ENCODE results near the gene SLC52A3.
"Not testable (repeated sequence)": the region's sequence is repeated elsewhere in the genome, so short reads cannot be mapped to it uniquely, and the experiment has no call there.

Gene SLC52A3

DNA sequence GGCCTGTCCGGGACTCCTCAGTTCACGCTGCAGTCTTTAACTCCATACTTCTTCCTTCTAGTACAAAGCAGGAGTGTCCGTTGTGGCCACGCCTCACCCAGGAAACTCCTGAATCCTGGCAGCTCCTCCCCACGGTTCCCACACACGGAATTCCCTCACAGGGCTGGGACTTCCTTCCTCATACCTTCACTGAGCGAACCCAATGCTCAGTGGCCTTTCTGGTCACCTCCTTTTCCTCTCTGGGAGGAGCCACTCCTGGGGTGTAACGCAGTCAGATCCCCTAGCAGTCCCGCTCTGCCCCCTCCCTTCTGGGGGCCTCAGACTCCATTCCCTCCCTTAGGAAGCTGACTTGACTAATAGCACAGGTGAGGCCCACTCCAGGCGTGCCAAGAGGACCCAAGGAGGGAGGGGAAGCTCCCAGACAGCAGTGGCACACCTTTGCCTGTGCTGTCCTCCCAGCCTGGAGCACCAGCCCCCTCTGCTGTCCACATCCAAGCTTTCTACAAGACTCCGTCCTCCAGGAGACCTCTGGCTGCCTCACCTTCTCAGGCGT, at the start of gene SLC52A3:
SLC52A3 (minus strand) TSS at position 75 of the 553 bp plus-strand sequence. CDS start 2,726 bp downstream, outside the sequence.
- no peak for DNase-seq

DNA sequence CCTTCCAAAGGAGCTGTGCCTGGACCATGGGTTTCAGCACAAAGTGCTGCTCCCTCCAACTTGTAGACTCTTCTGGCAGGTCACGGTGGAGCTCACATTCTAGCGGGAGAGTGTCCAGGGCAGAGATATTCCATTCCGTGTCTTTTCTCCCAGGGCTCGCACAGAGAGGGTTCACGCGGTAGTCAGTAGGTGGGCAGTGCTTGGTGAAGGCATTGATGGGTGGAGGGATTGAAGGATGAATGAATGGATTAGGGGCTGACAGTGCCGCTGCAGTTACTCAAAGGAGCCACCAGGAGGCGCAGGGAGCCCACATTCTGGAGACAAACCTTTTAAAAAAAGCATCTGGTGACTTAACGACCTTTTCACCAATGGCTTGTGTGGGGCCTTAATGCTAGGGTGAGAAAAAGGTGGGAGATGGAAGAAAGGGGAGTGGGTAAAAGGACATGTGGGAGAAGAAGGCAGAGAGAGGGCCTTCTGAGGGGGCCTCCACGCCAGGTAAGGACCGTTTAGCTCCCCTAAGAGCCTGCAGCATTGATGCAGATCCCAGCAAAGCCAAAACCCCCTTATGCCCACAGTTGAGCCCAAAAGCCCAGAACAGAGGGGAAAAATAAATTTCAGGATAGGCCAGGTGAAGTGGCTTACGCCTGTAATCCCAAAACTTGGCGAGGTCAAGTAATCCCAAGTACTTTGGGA, 47.8 kb upstream of the SLC52A3 start:
- peak; percentile 89 for DNase-seq

DNA sequence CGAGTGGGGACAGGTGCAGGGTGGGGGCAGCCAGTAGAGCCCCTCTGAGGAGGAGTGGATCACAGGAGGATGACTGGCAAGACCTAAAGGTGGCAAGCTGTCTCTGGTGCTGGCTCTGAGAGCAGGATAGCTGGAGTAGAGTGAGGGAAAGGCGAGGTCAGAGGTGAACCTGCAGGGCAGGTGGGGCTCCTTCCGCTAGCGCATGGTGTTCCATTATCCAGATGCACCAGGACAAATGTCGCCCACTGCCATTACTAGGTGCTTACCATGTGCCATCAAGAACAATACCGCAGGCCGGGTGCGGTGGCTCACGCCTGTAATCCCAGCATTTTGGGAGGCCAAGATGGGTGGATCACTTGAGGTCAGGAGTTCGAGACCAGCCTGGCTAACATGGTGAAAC, 46.9 kb upstream of the SLC52A3 start:
- DNase-seq = no peak

DNA sequence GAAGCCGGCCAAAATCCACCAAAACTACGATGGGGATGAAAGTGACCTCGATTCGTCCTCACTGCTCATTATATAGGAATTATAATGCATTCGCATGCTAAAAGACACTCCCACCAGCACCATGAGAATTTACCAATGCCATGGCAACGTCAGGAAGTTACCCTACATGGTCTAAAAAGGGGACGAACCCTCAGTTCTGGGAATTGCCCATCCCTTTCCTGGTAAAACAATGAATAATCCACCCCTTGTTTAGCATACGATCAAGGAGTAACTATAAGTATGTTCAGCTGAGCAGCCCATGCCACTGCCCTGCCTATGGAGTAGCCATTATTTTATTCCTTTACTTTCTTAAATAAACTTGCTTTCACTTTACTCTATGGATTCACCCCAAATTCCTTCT, 45.1 kb upstream of the SLC52A3 start:
- DNase-seq = no peak

DNA sequence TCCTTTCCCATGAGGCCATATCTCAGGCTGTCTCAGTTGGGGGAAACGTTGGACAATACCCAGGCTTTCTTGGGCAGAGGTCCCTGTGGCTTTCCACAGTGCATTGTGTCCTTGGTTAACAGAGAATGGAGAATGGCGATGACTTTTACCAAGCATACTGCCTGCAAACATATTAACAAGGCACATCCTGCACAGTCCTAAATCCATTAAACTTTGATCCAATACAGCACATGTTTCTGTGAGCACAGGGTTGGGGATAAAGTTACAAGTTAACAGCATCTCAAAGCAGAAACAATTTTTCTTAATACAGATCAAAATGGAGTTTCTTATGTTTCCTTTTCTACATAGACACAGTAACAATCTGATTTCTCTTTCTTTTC, 44.1 kb upstream of the SLC52A3 start:
- DNase-seq = not testable (repeated sequence)

DNA sequence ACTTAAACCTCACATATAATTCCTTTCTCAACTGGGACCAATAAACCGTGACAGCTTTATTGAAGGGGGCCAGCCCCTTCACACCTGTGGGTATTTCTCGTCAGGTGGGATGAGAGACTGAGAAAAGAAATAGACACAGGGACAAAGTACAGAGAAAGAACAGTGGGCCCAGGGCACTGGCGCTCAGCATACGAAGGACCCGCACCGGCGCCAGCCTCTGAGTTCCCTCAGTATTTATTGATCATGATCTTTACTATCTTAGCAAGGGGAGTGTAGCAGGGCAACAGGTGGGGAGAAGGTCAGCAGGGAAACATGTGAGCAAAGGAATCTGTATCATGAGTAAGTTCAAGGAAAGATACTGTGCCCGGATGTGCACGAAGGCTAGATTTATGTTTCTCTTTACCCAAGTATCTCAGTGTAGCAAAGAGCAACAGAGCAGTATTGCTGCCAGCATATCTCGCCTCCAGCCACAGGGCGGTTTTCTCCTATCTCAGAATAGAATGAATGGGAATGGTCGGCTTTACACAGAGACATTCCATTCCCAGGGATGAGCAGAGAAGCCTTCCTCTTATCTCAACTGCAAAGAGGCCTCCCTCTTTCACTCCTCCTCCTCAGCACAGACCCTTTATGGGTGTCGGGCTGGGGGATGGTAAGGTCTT, 43.6 kb upstream of the SLC52A3 start:
- DNase-seq = not testable (repeated sequence)

DNA sequence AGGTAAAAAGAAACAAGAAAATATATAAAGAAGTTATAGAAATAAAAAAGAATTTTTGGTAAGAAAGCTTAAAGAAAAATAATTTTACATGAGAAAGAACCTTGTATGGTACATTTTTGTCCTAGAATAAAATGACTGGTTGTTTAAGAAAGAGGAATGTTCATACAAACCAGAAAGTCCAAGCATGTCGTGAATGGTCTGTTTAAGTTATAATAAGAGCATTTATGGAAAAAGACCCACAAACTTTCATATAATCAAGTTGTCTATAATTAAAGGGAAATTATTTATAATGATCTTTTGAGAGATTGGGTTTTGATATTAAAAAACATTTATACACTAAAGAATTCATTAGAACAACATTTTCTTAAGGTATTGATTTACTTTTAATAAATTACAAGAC, 37.4 kb upstream of the SLC52A3 start:
- DNase-seq = peak; percentile 43

DNA sequence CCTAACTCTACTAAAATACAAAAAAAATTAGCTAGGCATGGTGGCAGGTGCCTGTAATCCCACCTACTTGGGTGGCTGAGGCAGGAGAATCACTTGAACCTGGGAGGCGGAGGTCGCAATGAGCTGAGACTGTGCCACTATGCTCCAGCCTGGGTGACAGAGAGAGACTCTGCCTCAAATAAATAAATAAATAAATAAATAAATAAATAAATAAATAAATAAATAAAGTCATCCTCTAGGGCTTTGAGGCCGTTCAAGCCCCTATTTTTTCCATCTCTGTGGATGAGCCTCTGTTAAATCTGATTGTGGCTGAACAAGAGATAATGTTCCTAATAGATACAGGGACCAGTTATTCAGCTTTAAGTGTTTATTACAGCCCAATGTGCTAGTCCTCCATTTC, 33.4 kb upstream of the SLC52A3 start:
- no peak for DNase-seq

DNA sequence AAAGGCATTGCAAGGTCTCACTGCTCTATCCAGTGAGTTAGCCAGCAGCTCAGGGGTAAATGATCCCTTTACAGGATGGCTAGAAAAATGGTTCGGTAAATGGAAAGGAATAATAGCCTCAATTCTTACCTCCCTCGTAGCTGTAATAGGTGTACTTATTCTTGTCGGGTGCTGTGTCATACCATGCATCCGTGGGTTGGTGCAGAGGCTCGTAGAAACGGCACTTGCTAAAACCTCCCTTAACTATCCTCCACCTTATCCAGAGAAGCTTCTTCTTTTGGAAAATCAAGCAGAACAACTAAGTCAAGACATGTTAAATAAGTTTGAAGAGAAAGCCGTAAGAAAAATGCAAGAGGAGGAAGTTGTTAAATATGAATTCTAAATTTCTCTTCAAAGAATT, 31.7 kb upstream of the SLC52A3 start:
- DNase-seq = not testable (repeated sequence)

DNA sequence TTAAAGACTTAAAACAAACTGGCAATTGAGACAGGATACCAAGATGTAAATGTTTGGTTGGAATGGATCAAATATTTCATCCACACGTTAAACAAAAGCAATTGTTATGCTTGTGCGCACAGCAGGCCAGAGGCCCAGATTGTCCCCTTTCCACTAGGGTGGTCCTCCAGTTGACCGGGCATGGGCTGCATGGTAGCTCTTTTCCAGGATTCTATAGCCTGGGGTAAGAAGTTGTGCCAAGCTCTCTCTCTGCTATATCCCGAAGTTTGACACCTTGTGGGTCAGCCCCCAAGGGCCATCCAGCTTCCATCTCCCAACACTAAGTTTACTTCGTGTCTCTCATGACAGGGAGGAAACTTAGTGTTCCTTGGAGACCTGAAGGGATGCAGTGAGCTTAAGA, 30.4 kb upstream of the SLC52A3 start:
- DNase-seq = not testable (repeated sequence)

DNA sequence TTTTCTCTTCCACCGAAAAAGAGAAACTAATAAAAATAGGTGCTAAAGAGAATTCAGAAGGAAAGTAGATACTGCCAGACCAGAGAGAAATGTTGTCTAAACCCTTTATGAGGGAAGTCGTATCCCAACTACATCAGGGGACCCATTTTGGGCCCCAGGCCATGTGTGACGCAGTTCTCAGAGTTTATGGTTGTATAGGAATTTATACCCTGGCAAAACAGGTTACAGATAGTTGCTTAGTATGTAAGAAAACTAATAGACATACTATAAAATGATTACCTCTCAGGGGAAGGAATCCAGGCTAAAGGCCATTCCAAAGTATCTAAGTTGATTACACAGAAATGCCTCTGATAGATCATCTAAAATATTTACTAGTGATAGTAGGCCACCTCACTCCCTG, 28.6 kb upstream of the SLC52A3 start:
- no peak for DNase-seq

DNA sequence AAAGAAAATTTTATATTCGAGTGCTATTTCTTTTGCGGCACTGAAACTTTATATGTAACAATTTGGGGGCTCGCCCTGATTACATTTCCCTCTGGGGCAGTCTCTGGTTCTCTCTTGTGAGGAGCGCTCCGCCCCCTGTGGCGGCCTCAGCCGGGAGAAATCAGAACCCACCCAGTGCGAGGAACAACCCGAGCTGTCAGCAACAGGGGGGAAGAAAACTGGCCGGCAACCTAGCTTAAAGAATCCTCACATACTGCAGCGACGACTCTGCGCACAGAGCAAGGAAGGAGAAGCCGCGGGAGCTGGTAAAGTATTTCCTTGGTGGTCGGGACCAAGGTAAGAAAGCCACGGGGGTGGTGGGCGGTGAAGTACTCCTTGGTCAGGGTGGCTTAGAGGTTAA, 23.9 kb upstream of the SLC52A3 start:
- no peak for DNase-seq

DNA sequence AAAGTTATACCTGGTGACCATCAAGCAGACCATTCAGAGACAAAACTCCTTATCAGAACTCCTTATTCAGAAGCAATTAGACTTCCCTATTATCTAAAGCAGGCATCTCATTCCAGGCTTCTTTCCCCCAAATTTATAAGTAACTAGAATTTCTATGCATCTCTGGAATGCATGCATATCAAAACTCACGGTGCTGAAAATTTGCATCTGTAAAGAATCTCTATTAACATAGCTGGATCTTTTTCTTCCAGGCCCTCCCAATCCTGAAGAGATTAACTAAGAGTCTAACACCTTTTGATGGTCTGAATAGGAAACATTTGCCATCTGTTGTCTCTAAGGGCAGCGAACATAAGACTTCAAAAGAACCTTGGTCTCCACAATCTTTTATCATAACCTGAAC, 22.8 kb upstream of the SLC52A3 start:
- DNase-seq = no peak

DNA sequence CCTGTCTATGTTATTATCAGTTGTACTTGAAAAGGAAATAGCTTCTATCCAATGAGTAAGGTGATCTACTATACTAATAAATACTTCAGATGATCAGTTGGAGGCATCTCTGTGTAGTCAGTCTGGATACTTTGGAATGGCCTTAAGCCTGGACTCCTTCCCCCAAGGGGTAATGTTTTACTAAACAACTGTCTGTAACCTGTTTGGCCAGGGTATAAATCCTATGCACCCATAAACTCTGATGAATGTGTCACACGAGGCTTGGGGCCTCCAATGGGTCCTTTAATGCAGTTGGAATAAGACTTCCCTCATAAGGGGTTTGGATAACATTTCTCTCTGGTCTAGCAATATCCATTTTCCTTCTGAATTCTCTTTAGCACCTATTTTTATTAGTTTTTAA, 19.5 kb upstream of the SLC52A3 start:
- no peak for DNase-seq

DNA sequence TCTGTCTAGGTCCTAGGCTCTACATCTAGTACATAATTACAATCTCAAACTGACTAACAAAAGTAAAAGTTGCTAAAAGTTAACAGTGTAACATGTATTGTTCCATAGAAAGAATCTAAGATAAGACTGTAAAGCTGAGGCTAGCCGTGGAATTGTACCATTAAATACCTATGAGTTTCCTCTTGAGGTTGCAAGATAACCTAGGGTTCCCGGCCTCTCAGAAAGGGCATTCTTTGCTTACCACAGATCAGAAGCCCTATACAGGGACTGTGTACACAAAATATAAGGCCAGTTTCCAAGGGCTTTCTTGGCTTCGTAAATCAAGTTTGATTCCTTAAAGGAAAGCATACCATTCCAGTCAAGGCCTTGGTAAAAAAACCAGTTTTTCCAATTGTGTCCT, 11.5 kb upstream of the SLC52A3 start:
- DNase-seq = no peak

DNA sequence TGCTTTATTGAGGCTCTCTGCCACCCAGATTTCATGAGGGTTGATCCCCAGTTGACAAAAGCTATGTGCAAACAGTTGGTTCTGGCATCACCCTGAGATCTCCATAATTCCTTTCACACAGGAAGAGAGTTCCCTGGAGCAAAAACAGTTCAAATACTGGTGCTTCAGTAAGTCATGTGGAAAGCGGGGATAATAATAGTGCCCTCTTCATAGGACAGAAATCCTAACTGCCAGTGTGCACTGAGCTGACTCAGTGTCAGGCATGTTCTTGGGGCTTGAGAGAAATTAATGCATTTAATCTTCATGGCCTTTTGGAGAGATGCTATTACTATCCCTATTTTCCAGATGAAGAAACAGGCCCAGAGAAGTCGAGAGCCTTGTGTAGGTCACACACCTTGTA, 7.9 kb upstream of the SLC52A3 start:
- no peak for DNase-seq

DNA sequence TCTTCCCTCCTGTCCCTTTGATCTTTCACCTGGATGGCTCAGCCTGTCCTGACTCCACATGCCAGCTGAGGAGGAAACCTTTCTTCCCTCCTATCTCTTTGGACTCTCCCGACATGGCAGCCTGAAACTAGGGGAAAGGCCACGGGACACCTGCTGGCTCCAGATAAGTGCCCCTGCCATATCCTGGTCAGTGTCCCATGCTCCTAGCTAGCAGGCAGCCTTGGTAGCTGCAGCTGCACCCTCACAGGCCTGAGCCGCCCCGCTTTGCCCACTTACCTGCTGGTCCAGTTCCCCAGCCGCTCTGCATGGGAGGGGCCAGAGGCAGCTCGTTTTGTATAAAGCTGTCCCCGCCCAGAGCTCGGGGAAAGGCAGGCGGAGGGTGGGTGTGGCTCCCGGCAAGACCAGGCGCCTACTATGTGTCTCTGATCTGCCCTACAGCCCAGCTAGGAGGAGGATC, 7.4 kb upstream of the SLC52A3 start:
- DNase-seq = no peak

DNA sequence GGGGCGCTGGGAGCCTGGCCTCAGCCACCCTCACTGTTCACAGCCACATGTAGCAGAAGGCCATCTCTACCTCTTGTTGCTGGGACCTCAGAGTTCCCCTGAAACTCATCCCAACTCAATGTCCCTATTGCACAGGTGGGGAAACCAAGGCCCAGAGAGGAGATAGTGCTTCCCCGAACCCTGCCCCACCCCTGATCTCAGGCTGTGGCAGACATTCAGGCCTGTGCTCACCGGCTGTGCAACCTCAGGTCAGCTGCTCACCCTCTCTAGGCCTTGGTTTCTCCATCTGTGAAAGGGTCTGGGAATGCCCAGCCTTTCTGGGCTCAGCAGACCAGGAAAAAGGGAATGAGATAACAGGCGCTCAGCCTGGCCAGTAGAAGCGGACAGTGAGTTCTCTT, 6.4 kb upstream of the SLC52A3 start:
- DNase-seq = no peak

DNA sequence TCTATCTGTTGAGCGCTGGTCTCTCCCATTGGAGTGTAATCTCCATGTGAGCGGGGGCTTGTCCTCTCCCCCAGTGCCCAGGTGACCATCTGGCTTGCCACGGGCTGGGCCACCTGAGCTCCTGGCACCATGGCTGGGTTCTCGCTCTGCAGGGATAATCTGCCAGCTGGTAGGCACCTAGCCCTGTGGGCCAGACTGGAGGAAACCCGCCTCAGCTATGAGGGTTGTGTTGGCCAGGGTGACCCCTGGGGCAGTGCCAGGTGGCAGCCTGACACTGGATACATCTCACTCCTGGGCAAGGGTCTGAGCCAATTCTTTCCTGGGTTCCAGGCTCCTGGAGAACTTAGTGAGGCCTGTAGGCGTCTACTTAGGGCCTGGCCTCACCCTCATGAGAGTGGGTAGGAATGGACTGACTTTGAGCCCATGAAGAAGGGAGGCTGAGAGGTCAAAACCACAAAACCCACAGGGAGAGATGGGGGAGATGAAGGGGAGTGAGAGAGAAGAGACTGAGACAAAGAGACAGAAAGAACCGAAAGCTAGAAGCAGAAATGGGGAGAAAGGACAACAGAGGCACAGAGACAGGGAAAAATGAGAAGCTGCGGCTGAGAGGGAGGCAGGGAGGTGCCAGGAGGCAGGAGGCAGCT, 5.8 kb upstream of the SLC52A3 start:
- no peak for DNase-seq

DNA sequence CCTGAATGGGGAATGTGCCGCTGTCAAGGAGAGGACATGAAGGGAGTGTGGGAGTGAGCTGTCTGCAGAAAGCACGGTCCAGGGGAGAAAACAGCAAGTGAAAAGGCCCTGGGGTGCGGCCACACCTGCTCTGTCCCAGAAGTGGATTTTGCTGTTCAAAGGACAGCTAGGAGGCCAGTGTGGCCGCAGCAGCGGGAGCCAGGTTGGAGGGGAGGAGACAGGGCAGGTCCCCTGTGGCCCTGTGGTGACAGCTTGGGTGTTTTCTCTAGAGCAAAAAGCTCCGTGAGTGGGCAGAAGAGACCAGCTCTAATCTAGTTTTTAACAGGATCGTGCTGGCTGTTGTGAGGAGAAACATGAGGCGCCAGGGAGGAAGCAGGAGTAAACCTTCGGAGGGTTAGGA, 4.5 kb upstream of the SLC52A3 start:
- DNase-seq = no peak

DNA sequence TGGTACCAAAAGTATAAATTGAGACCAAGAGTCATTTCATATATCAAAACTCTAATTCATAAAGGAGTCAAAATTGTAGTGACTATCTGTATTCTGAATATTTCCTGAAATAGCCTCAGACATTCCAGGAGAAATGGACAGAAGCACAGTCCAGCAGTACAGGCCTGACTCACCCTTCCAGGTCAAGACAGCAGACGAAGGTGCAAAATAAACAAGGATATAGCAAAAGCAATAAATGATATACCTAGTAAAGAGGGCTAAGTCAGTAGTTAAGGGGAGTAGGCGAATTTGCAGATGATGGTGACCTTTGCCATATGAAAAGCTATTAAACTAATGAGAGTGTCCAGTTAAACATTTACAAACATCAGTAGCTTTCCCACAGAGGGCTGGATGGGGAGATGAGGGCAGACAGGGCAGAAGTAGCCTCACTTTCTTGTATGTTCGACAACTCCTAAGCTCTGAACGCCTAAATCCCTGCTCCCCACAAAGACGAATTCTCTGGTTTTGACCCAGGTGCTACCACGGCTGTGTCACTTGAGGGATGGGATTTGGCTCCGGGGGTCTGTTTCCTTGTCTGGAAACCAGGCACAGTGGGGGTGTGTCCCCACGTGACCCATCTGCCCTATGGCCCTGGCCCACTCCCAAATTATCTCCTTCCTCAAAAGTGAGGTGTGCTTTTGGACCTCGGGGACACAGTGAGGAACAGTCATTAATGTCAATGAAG, 3.6 kb upstream of the SLC52A3 start:
- no peak for DNase-seq

DNA sequence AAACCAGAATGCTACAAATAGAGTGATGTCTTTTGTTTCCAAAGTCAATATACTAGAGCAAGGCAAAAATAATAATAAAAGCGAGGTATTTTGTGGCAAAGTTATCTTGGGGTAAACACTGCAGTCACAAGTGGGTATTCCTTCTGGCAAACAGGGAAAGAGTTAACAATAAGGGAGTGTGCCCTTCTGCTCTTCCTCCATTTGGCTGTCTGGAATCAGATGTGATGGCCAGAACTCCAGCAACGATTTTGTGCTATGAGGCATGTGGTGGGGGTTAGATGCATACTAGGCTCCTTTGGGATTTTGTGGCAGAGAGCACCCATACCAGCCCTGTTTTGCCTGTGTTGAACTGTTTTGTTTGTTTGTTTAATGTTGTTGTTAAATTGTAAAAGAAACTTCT, 2.4 kb upstream of the SLC52A3 start:
- no peak for DNase-seq

DNA sequence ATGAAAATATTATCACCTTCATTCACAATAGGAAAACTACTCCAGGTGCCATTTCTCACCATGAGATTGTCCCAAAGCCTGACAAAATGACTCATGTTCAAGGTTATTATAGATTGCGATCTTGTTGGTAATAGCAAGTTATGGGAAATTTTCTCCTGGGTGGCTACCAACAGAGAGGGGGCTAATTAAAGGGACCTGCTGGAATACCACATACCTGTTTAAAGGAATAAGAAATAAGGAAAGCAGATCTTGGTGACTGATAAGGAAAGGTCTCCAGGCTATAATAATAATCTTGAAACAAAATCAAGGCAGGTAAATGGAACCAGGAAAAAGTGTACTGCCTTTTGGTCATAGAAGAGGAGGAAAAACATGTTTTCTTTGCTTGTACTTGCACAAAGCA, 1.4 kb downstream of the SLC52A3 start:
- DNase-seq = no peak
